Cardiac muscle cell (in vitro differentiated cells and primary cell): ENCODE results near the gene UGT1A10. TPM values are rescaled to one million over a fixed set of nuclear protein-coding genes. Genes with fewer than 3 reads are reported as not detected.
"Not testable (repeated sequence)": the region's sequence is repeated elsewhere in the genome, so short reads cannot be mapped to it uniquely, and the experiment has no call there.

Experiments
- DNase-seq, 2 donors: peaks; one replicate each; pipeline versions ENCODE4 v3.0.0 to v3.0.0-alpha.2; 2010 to 2017; ENCODE audit warnings: low read depth in 1 of 2, low spot score in 1 of 2
- H3K27ac ChIP-seq: fragments of 200-600 bp; sonication (generic); 2 replicates; pipeline ENCODE4 v1.5.1; 2016
- H3K27me3 ChIP-seq: fragments of 200-600 bp; sonication (generic); 2 replicates; pipeline ENCODE4 v1.6.0; 2016; ENCODE audit warnings: control low read depth
- H3K36me3 ChIP-seq: fragments of 200-600 bp; sonication (generic); 2 replicates; pipeline ENCODE4 v1.5.1; 2016; ENCODE audit warnings: control low read depth
- H3K4me1 ChIP-seq: fragments of 200-600 bp; sonication (generic); 2 replicates; pipeline ENCODE4 v1.8.1; 2017; ENCODE audit warnings: low read depth, mild to moderate bottlenecking, mixed run types
- H3K4me3 ChIP-seq: fragments of 200-600 bp; sonication (generic); 2 replicates; pipeline ENCODE4 v1.5.1; 2016; ENCODE audit warnings: mild to moderate bottlenecking
- H3K9me3 ChIP-seq: fragments of 200-600 bp; sonication (generic); 2 replicates; pipeline ENCODE4 v1.5.1; 2017; ENCODE audit warnings: low read depth, mild to moderate bottlenecking, control low read depth
- CTCF ChIP-seq: IDR thresholded peaks from 2 replicates; pipeline ENCODE4 v1.5.1; 2012; ENCODE audit warnings: low read depth, mild to moderate bottlenecking, low read length
- polyA plus RNA-seq: library from polyadenylated mRNA; unstranded; fragments of >200 nt; fragmentation: Nextera tagmentation; extraction: Ambion mirVana; gene quantifications from 2 replicates; pipeline ENCODE4 v1.2.1, GENCODE V29; 2016
- total RNA-seq: library from RNA; depleted of rRNA; stranded (reverse); fragments of >200 nt; gene quantifications from 2 replicates; pipeline ENCODE4 v1.2.3, GENCODE V29; 2016

The UGT1A10 gene
- total and polyA plus RNA-seq, 2 experiments from 2014 or later = not detected

GRCh38 chr2:233650981-233651380 lies 14.7 kb downstream of the UGT1A10 start:
- Histone ChIP-seq H3K9me3 (no peaks in the 10 kb centered on the region), H3K36me3 (no peaks in the 10 kb centered on the region), H3K27me3 (no peaks in the 10 kb centered on the region), H3K4me3 (no peak overlapping the region), H3K4me1 (no peaks in the 10 kb centered on the region), H3K27ac (no peak overlapping the region)
- no peak for TF ChIP-seq CTCF
- DNase-seq = no peak

- TF ChIP-seq CTCF = no peak
- Histone ChIP-seq H3K9me3 (no peaks in the 10 kb centered on the region), H3K4me3 (no peak overlapping the region), H3K27ac (no peak overlapping the region), H3K27me3 (no peaks in the 10 kb centered on the region), H3K36me3 (no peaks in the 10 kb centered on the region), H3K4me1 (no peaks in the 10 kb centered on the region)
- no peak for DNase-seq
These were observed 15.2 kb downstream of the UGT1A10 start for GRCh38 chr2:233651430-233651829.

- Histone ChIP-seq H3K4me1 (no peaks in the 10 kb centered on the region), H3K36me3 (no peaks in the 10 kb centered on the region), H3K27me3 (no peaks in the 10 kb centered on the region), H3K27ac (no peak overlapping the region), H3K4me3 (no peak overlapping the region), H3K9me3 (no peaks in the 10 kb centered on the region)
- TF ChIP-seq CTCF = no peak
- no peak for DNase-seq
These were observed 18.3 kb downstream of the UGT1A10 start for GRCh38 chr2:233654501-233654900.

GRCh38 chr2:233655043-233655442 lies 18.8 kb downstream of the UGT1A10 start:
- no peak overlapping the region for H3K27ac ChIP-seq
- H3K4me1 ChIP-seq = no peaks in the 10 kb centered on the region
- DNase-seq = no peak
- no peaks in the 10 kb centered on the region for H3K27me3 ChIP-seq
- TF ChIP-seq CTCF = no peak
- H3K36me3 ChIP-seq = no peaks in the 10 kb centered on the region
- H3K9me3 ChIP-seq = no peaks in the 10 kb centered on the region
- no peak overlapping the region for H3K4me3 ChIP-seq

GRCh38 chr2:233655943-233656342 lies 19.7 kb downstream of the UGT1A10 start:
- not testable (repeated sequence) for DNase-seq, H3K36me3 ChIP-seq

GRCh38 chr2:233656443-233656842 lies 20.2 kb downstream of the UGT1A10 start:
- no peak overlapping the region for H3K4me3 ChIP-seq
- H3K27me3 ChIP-seq = no peaks in the 10 kb centered on the region
- H3K9me3 ChIP-seq = no peaks in the 10 kb centered on the region
- TF ChIP-seq CTCF = no peak
- no peaks in the 10 kb centered on the region for H3K36me3 ChIP-seq
- no peak overlapping the region for H3K27ac ChIP-seq
- no peak for DNase-seq
- H3K4me1 ChIP-seq = no peaks in the 10 kb centered on the region

More at GRCh38 chr2:233655943-233656342, 19.7 kb downstream of the UGT1A10 start:
- not testable (repeated sequence) for H3K27ac ChIP-seq, H3K4me3 ChIP-seq, H3K27me3 ChIP-seq, H3K4me1 ChIP-seq, H3K9me3 ChIP-seq
